Amniotic epithelial cell (primary cell): ENCODE data around the gene HMCN1.
"Not testable (repeated sequence)": the region's sequence is repeated elsewhere in the genome, so short reads cannot be mapped to it uniquely, and the experiment has no call there.

Experiments
- DNase-seq: peaks from one replicate; pipeline ENCODE4 v3.0.0-alpha.2; 2010; ENCODE audit warnings: low read depth

The HMCN1 gene

DNA sequence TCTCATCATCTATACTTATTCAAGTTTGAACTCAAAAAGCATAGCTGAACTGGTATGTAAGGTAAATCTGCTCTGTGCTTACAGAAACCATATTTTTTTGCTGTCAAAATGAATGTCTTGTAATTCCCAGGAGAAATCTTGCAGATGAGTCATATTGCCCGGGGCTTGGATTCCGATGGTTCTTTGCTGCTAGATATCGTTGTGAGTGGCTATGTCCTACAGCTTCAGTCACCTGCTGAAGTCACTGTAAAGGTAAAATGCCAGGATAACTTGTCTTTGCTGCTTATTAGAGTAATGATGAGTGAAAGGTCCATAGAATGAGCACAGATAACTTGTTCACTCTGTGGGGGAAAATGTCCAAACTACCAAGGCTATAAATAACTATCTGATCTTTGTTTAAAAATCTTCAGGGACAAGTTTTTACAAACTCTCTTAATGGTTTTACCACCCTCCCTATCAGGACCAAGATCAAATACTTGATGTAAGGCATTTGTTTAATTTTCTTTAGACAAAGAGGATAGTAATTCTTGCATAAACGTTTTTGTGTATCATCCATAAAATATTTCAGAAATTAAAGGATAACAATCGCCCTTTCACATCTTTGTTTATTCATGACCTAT lies 418.5 kb downstream of the HMCN1 start:
- peak; percentile 73 for DNase-seq

DNA sequence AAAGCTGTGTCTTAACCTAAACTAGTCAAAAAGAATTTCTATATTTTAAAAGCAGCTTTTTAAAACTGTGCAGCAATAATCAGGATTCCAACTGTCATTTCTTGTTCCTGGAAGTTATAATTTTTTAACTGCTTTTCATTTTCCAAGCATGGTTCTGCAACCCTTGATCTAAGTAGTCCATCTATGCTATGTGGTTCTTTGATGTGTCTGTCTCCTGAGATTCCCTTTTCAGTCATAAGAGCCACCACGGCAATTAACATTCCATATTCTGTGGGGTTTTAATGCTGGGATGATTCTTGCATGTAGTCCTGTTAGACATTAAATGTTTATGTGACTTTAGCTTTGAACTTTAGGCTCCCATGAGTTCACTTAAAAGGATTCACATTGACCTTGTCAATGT lies 420.5 kb downstream of the HMCN1 start:
- no peak for DNase-seq

DNA sequence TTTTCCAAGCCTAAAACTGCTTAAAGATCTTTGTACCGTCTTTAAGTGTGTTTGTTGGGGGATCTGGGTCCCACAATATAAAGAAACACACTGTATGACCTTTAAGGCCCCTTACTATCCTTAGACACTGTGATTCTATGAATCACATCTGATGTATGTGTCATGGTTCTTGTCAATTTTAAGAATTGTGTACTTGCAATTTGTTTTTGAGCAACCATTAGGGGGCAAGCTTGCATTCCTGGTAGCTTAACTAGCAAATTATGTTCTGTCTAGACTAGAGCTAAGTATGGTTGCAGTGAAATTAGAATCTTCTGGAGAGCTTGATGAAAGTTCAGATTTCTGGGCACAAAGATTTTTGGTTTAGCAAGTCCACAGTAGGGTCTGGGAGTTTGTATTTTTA lies 421.4 kb downstream of the HMCN1 start:
- peak; percentile 73 for DNase-seq

DNA sequence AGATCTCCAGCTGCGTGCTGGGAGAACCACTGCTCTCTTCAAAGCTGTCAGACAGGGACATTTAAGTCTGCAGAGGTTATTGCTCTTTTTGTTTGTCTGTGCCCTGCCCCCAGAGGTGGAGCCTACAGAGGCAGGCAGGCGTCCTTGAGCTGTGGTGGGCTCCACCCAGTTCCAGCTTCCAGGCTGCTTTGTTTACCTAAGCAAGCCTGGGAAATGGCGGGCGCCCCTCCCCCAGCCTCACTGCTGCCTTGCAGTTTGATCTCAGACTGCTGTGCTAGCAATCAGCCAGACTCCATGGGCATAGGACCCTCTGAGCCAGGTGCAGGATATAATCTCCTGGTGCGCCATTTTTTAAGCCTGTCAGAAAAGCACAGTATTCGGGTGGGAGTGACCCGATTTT lies 428.7 kb downstream of the HMCN1 start:
- not testable (repeated sequence) for DNase-seq

DNA sequence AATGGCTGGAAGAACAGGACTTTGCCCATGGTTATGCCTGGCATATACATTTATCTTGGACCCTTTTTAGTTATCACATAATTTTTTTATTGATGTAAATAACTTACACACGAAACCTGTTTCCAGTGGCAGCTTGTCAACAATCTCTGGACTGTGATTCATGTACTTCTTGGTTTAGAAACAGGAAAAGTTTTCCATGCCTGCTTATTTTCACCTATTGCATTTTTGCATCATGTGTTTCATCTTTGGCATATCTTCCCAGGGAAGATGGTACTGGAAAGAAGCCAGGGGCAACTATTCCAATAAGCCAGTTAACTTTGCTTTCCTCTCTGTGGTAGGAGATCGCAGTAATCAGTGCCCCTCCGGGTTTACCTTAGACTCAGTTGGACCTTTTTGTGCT lies 430.6 kb downstream of the HMCN1 start:
- DNase-seq: no peak

DNA sequence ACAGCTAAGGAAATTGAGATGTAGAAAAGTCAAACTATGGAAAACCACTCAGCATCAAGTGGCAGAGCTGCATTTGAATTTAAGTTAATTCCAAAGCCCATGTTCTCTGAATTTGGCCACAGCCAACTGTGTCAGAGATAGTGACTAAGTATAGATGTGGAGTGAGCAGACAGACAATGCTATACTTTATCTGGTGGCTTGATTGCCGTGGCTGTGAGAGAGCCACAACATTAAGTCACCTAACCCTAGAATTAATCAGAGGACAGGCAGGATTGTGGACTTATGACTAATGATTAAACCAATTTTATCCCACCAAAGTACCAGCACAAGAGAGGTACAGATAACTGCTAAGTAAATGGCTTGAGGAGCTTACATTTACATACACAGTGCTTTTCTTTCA lies 431.1 kb downstream of the HMCN1 start:
- DNase-seq: no peak

DNA sequence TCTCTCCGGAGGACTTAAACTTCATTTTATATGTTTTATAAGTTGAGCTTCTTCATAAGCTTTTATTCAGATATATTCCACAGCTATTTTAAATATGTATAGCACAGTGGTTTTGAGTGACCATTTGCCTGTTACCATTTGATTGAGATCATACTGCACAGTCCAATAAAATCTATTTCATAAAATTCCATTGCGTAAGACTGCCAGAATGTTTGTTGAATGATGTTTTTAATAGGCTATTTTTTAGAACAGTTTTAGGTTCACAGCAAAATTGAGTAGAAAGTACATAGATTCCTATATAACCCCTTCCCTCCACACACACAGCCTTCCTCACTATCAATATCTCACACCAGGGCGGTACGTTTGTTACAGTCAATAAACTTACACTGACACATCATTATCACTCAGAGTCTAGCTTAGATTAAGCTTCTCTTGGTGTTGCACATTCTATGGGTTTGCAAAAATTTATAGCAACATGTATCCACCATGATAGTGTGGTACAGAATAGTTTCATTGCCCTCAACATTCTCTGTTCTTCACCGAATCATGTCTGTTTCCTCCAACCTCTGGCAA lies 433.0 kb downstream of the HMCN1 start:
- DNase-seq: no peak

DNA sequence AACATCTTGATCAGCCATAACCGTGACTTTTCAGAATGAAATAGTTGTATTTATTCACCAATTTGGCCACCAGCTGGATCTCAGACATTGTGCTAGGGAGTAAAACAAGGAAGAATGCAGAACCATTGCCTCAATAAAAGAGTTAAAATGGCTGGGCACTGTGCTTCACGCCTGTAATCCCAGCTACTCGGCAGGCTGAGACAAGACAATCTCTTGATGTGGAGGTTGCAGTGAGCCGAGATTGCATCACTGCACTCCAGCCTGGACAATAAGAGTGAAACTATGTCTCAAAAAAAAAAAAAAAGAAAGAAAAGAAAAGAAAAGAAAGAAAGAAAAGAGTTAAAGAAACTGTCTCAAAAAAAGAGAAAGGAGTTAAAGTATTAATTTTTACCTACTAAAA lies 441.4 kb downstream of the HMCN1 start:
- peak; percentile 54 for DNase-seq

DNA sequence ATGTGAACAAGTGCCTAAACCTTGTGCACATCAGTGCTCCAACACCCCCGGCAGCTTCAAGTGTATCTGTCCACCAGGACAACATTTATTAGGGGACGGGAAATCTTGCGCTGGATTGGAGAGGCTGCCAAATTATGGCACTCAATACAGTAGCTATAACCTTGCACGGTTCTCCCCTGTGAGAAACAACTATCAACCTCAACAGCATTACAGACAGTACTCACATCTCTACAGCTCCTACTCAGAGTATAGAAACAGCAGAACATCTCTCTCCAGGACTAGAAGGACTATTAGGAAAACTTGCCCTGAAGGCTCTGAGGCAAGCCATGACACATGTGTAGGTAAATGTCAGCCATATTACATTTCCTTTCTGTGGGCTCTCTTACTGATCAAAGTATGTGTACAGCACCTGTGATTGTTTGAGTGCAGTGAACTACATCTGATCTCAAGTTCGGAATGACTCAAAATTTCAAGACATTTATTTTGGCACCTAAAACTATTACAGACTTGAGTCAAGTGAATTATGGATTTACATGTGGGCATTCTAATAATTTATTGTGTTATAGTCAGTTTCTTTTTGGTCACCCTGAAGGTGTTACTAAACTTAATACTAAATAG lies 444.3 kb downstream of the HMCN1 start:
- DNase-seq: no peak

DNA sequence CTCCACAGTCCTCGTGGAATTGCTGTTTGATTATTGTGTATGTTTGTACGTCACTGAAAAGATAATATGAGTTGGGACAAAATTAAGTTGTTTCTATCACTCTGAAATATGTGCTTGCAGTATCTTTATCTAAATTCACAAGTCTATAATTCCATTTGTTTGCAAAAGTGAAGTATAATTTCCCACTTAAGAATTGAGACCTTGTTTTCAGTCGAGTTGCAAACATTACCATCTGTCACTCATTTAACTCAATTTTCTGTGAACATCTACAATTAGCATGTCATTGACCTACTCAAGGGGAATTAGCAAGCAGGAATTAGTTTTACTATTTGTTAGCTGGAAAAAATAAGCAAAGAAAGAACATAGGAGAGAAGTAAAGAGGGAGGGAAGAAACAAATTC lies 445.0 kb downstream of the HMCN1 start:
- DNase-seq: no peak

DNA sequence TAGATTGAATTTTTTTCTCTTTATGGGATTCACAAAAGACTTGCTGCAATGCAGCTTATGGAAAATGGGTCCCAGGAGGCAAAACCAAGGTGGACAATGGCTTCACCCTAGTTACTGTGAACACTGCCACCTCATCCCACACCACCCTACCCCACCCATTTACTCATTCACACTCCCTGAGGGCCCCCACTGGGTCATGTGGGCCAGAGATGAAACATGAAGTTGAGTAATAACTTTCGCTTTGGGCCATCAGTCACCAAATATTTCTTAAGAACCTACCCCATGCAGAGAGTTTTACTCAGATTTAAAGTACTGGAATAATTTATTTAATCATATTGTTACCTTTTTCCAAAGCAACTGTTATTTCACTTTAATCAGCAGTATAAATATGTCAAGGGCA lies 449.0 kb downstream of the HMCN1 start:
- peak; percentile 69 for DNase-seq

DNA sequence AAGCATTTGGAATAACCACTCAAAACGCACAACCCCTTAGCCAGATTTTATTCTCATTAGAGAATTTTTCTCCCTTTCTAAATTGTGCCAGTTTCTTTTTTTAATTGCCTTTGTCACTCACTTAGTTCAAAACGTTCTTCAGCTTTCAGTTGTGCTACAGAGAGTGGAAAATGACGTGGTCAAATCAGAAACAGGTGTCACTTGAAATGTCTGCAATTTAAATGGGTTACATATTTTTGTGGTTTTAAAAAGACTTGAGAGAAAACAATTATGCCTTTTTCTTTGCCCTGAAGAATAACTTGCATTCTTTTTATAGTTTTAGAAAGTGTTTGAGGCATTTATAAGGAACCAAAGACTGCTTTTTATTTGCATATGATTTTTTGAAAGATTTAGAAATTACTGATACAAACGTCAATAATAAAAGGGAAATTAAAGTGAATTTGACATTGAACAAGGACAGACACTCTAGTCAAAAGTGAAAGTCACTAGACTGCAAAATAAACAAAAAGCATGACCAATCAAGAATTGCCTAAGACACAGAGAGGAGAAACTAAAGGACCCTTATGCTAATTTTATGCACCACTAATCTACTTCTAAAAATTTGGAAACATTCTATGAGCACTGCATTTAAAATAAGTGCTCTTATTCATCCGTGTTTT lies 449.9 kb downstream of the HMCN1 start:
- no peak for DNase-seq

DNA sequence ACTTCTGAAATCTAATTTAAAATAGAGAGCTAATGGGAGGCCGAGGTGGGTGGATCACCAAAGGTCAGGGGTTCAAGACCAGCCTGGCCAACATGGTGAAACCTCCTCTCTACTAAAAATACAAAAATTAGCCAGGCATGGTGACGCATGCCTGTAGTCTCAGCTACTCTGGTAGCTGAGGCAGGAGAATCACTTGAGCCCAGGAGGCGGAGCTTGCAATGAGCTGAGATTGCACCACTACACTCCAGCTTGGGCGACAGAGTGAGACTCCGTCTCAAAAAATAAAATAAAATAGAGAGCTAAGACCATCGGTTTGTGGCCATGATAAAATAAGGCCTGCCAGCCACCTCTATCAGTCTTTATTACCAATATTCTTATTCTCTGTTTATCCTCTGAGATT lies 452.1 kb downstream of the HMCN1 start:
- not testable (repeated sequence) for DNase-seq

DNA sequence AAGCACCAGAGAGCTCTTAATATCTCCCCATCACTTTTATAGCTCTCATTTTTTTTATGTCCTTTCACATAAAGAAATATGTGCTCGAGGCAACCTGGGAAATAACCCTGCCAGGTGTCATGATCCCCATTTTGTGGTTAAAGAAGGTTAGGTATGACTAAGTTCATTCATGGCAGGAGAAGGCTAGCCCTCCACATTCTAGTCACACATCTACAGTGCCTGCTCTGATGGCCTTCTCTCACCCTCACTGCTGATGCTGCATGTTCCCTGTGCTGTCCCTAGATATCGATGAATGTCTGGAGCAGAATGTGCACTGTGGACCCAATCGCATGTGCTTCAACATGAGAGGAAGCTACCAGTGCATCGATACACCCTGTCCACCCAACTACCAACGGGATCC lies 453.4 kb downstream of the HMCN1 start:
- no peak for DNase-seq

DNA sequence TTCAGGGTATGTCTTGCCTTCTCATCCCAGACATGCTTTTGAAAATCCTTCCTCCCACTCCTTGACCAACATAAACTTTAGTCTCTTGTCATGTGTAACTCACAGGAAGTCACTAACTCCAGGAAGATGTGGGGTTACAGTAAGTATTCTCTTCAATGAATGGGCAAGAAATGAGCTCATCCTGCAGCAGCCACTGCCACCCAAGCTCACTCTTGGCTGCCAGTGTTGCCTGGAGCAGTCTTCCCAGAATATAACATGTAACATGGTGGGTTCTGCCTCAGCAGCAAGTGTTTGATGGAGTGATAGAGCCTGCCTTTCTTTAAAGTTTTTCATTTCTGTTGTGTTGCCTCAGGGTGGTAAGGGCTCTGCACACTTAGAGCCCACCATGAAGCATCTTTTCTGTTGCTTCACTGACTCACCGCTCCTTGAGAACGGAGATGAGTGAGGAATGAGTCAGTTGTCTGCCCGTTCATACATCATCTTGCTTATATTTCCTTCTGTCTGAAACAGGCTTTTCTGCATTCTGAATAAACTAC lies 453.9 kb downstream of the HMCN1 start:
- peak; percentile 85 for DNase-seq

DNA sequence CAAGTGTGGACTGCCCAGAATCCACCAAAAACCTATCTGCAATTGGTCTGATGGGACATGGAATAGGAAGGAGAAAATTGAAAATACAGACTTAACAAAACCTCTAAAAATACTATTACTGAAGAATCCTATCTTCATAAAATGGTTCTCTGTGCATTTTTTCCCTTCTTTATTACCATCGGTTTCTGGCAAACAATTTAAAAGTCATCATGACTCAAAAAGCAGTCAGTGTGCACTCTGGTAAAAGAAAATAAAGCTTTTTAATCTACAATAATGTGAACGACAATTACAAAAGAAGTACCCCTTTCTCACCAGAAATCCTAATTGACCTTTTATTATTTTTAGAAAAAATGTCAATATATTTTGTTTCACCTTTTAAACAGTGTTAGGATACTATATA lies 454.5 kb downstream of the HMCN1 start:
- DNase-seq: no peak

DNA sequence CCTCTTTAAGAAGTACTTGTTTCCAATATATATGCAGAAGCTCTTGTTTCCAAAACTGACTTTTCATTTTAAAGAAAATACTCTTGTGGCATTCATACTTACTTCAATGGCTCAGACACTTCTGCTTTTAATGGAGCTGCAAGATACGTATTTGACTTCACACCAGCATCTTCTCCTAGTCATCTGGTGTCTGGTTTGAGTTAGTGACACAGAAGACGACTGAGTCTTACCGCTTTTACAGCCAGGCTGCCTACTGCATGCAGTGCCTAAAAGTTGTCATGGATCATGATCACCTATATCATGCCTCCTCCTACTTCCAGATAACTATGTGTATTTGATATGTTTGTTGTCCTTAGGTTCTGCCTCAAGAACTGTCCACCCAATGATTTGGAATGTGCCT lies 455.0 kb downstream of the HMCN1 start:
- no peak for DNase-seq

DNA sequence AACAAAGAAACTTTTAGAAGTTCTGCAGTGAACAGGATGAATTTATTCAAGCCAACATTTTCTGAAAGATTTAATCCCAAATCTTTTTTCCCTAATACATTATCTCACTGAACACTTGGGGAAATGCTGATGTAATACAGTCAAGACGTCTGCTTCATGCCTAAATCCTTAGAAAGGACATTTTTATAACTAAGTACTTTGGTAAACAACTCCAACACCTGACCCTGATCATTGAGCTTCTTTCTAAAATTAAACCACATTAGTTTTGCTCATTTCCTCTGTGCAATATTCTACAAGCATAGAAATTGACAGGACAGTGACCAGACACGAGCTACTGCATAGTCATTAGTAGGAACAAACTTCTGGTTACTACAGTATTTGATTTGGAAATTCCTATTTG lies 457.3 kb downstream of the HMCN1 start:
- DNase-seq: no peak

DNA sequence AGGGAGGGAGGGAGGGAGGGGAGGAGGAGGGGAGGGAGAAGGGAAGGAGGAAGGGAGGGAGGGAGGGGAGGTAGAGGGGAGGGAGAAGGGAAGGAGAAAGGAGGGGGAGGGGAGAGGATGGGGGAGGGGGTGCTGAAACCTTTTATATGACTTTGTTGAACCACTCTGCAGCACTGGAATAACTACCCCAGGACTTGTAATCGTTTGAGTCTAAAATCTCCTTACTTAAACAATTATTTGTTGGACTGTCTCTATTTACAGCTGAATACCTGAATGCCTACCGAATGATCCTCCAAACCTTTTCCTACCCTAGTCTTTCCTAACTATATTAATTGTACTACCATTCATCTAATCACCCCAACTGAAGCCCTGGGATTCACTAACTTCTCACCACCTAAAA lies 459.0 kb downstream of the HMCN1 start:
- DNase-seq: no peak

DNA sequence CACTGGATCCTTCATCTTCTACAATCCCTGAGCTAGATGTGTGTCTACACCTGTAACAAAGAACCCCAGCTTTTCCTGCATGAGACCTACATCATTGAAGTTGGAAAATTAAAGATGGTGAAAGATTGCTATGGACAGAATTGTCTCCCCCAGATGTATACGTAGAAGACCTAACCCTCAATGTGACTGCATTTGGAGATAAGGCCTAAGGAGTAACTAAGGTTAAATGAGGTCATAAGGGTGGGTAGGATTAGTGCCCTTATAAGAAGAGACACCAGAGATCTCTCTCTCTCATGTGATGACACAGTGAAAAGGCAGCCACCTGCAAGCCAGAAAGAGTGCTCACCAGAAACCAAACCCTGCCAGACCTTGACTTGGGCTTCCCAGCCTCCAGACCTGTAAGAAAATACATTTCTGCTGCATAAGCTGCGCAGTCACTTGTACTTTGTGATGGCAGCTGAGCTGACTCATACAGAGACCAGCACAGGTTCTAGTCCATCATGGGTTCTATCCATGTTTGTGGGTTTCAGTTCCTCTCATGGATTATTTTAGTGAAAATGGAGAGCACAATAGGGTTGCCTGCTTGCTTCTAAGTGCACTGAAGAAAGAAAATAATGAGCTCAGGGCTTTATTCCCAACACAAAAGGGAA lies 460.0 kb downstream of the HMCN1 start:
- DNase-seq: no peak

DNA sequence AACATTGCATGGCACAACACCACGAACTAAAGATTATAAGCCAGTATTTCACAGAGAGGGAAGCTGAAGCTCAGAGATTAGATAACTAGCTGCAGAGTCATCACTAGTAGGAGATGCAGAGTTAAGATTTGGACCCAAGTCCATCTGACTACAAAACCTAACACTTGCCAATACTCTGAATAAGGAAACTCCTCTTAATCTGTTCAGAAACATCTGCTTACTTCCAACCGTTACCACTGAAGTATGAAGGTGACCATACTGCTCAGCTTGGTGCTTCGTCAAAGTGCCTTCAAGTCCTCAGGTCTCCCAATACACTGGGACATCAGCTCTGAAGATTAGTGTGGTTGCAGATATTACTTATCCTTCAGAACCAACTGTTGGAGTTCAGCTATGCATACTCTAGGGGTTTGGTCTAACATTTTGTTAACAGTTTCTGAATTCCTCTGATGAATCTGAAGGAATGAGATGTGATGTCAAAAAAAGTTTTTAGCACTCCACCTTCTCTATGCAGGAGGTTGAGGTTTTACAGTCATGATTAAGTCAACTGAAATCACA lies 461.3 kb downstream of the HMCN1 start:
- DNase-seq: no peak

DNA sequence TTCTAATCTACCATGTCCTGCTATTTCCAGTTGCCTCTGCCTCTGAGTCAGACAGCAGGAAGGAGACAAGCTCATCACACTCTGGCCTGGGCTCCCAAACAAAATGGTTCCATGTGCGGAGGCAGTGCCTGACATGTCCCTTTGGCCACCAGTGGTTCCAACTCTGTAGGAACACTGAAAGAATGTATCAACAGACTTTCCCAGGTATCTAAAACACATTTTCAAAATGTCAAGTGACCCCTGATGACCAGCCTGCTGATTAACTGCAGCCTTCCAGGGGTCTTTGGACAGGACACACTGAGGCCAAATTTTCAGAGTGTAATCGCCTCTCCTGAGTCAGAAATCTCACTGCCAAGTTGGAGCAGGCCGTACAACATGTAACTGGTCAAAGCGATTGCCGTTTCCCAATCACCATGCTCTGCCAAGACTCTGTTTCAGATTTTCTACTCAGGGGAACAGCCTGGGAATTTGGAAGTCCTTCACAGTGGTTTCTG lies 468.1 kb downstream of the HMCN1 start:
- no peak for DNase-seq
